Stimulated activated CD4-positive, alpha-beta T cell treated with anti-CD3 and anti-CD28 coated beads, Interleukin-4, amount 100 ng/mL, for 24 hours (primary cell): ENCODE data around the gene CHI3L2.

Experiments
- DNase-seq: peaks from one replicate; pipeline ENCODE4 v3.0.0-alpha.2; 2020

CHI3L2 gene

GRCh38 chr1:111221633-111222291 lies 5.8 kb upstream of the CHI3L2 start:
- peak; percentile 58 for DNase-seq

DNA sequence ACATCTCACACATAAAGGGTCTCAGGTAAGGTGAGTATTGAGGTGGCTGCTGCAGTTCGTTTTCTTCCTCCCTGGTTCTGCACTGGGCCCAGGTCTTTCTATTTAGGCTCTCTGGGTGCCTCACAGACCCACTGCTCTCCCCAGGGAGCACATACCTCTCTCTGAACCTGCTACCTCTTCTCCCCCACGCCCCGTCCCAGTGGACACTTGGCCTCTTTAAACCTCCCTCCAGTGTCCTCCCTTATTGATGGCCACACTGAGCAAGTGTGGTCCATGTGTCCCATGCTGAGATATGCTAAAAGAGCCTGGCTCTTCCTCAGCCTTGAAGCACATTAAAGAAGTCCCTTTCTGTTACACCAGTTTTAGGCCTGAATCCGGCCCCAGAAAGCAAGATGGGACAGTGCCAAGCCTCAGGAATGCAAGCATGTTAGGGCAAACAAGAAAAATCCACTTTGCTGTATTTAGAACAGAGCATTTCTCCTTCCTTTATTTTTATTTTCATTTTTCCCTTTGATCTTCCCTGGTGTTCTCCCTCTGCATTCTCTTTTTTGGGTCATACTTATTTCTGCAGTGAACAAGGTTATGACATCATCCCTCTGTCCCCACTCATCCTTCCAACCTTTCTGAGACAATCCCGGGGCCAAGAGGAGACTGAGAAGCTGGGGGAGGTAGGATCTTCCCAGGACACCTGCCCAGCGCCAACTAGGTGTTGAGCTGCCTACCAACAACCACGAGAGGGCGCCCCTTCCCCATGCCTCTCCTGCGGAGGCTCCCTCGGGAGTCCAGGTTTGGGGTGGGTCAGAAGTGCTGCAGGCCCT lies 5.0 kb upstream of the CHI3L2 start:
- peak; percentile 82 for DNase-seq

GRCh38 chr1:111223126-111223685 lies 4.3 kb upstream of the CHI3L2 start:
- DNase-seq: no peak

GRCh38 chr1:111225091-111225490 lies 2.4 kb upstream of the CHI3L2 start:
- DNase-seq: no peak

GRCh38 chr1:111225717-111226400 lies 1.7 kb upstream of the CHI3L2 start:
- no peak for DNase-seq

- no peak for DNase-seq
Observed at GRCh38 chr1:111227851-111228747, 586 bp downstream of the CHI3L2 start.

DNA sequence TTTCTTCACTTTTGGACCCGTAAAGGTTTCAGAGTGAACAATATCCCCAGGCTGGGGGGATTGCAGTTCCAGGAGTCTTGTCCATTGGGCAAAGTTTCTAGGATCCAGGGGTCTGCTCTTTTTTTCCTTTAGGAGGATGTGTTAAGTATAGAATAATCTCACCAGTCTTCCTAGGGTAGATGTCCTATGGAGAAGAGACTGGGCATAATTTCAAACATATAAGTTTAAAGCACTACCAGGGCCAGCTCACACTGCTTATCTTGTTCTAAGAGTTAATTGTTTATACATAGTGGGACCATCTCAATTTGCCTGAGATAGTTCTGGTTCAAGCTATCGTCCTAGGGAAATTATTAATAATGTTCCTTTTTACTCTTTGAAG lies 1.2 kb downstream of the CHI3L2 start:
- DNase-seq: no peak

GRCh38 chr1:111232134-111232533 lies 4.6 kb downstream of the CHI3L2 start:
- no peak for DNase-seq

- no peak for DNase-seq
Observed at GRCh38 chr1:111234258-111234657, 6.7 kb downstream of the CHI3L2 start.

GRCh38 chr1:111234866-111235265 lies 7.4 kb downstream of the CHI3L2 start:
- DNase-seq: no peak

GRCh38 chr1:111236379-111236778 lies 8.9 kb downstream of the CHI3L2 start:
- no peak for DNase-seq

DNA sequence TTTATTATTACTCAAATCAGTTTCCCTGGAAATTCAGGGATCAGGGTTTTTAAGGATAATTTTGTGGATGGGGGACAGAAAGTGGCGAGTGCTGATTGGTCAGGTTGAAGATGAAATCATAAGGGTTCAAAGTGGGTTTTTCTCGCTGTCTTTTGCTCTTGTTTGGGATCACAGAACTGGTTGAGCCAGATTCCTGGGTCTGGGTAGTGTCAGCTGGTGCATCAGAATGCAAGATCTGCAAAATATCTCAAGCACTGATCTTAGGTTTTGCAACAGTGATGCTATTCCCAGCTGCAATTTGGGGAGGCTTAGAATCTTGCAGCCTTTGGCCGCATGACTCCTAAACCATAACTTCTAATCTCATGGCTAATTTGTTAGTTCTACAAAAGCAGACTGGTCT lies 9.3 kb downstream of the CHI3L2 start:
- DNase-seq: no peak

GRCh38 chr1:111238056-111238795 lies 10.7 kb downstream of the CHI3L2 start:
- no peak for DNase-seq

DNA sequence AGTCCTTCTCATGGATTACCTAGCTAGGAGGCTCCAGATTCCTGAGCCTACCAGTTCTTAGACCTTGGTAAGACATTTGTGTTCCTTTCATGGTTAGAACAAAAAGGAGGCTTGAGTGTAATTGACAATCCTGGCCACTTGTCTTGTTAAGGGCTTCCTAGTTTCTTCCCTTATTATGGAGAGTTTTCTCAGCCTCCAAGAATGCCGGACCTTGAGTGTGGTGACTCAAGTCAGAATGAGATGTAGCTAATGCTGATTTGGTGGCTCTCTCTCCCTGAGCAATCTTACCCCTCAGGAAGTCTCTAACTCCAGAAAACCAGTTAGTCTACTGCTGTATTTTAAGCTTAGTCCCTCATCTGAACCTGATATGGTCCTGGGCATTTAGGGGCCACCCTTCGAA lies 14.3 kb downstream of the CHI3L2 start:
- no peak for DNase-seq

DNA sequence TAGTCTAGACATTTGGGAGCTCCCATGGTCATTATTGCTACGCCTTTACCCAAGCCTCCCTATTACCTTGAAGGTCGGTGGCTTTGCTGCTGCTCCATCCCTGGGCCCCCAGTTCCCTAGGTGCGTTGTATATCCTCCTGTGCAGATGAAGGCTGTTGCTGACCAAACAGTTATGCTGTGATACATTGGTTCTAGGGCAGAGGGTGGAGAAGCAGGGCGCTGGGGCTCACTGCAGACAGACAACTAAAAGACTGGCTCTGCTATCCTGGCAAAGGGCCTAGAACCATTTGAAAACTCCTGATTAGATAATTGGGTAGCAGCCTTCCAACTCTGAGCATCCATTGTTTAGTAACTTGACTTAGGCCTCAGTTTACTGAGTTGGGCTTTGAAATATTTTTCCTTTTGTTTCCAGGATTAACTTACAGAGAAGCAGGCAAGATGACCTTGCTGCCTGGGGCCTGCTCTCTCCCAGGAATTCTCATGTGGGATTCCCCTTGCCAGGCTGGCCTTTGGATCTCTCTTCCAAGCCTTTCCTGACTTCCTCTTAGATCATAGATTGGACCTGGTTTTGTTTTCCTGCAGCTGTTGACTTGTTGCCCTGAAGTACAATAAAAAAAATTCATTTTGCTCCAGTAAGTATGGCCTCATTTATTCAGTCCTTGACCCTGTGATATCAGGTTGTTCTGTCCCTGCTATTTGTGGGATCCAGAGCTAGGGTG lies 15.5 kb downstream of the CHI3L2 start:
- no peak for DNase-seq

DNA sequence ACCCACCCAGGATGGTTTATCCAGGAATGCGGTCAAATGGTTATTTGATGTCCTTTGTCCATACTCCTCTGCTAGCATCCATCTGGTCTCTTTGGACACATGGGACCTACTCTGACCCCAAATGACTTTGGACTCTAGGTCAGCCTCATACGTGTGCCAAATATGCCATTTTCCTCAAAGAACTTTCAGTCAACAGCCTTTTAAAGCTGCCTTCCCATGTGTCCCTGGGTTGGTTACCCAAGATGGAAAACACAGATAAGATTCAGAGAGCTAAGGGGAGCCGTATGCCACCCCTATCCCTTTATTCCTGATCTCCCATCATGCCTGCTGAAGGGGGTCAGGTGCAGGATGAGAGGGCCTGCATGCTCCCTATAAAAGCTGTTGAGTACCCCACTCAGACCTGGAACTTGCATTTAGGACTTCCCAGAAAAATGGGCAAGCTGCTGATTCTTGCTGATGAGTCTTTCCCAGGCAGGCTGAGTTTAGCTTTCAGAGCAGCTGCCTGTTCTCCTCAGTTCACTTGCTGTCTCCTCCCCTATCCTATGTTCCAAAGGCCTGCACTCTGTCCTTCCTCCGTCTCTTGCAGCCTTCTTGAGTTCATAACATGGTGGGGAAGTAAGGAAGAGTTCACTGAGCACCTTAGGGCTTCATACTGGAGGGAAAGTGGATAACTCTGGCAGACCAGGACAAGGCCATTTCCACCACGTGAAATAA lies 19.8 kb downstream of the CHI3L2 start:
- DNase-seq: no peak

DNA sequence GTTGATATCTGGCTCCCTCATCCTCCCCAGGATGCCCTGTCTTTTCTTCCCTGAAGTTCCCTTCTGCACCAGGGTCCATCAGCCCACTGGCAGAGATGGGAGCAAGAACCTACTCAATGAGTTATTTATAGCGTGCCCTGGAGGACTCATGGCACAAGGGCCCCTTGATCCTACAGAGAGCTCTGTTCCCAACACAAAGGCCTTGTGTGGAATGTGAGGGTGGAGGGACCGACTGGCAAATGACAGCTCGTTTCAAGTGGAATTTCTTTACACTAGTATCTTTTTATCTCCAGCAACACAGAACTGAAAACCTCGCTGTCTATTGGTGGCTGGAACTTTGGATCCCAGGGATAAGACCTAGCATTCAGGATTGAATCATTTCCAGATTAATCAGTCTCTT lies 22.4 kb downstream of the CHI3L2 start:
- DNase-seq: no peak

DNA sequence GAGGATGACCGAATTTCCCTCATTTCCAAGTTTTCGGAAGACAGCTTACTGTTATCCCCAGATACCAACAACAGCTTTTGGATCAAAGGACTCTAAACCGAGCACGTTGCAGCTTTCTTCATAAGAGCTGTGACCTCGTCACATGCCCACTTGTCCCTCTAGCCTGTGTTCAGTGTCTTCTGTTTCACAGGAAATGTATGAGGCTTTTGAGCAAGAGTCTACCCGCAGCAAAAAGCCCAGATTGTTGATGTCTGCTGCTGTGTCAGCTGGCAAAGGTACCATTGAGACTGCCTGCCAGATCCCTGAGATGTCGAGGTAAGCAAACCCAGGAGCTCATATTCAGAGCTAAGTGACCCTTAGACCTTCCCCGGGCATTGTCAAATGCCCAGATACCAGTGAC lies 24.1 kb downstream of the CHI3L2 start:
- DNase-seq: no peak

GRCh38 chr1:111252786-111253185 lies 25.3 kb downstream of the CHI3L2 start:
- no peak for DNase-seq

DNA sequence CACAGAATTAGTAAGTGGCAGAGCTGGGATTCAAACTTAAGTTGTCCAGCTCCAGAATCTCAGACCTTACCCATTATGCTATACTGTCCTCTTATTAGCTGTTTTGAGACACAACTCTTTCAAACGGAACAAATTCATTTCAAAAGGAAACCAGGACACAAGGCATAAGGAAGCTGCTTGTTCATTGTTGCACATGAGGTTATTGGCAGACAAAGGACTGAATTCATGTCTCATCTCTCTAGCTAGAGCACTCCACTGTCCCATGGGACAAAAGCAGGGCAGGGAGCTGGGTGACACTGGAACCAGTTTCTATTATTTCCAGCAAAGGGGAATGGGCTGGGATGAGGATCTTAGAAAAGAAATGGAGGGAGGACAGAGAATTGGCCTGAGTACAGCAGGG lies 26.4 kb downstream of the CHI3L2 start:
- no peak for DNase-seq
